ENCODE measurements around the gene MPG. TPM values are rescaled to one million over a fixed set of nuclear protein-coding genes. Genes with fewer than 3 reads are reported as not detected.

Gene MPG
- polyA plus RNA-seq, 1 experiment: 47.3 TPM

- no peak for DNase-seq (ENCODE audit: low read depth, low spot score)
- Histone ChIP-seq H3K4me3 (ENCODE audit: low read depth, low read length) (no peak overlapping the region), H3K27me3 (ENCODE audit: control insufficient read depth, insufficient read depth, low read length) (no peaks in the 10 kb centered on the region), H3K9me3 (ENCODE audit: control insufficient read depth, insufficient read depth, low read length) (no peaks in the 10 kb centered on the region; the same call in 1 of the 2 replicates), H3K27ac (ENCODE audit: low read depth, low read length) (no peak overlapping the region)
- ChIA-PET CTCF (interaction anchor here (0.6 to 6.2 kb wide), 27 partner anchors 10 to 404 kb away, joined by 3 to 242 read pairs (median 4); partner anchors contain the start of genes HBQ1, NPRL3 and RHBDF1), POLR2A (interaction anchor here (0.6 to 1.8 kb wide), 6 partner anchors 10 to 550 kb away, joined by 3 to 9 read pairs (median 4); partner anchors contain the start of gene RHBDF1)
- peak; percentile 99 for TF ChIP-seq CTCF (IDR thresholded peaks at IDR 0.05; ENCODE audit: low read depth, low read length)
These were observed 18.9 kb downstream of the MPG start for GRCh38 chr16:96935-97381.

- DNase-seq (ENCODE audit: low read depth, low spot score): no peak
- Histone ChIP-seq H3K9me3 (ENCODE audit: control insufficient read depth, insufficient read depth, low read length) (no peaks in the 10 kb centered on the region; the same call in 1 of the 2 replicates), H3K4me3 (ENCODE audit: low read depth, low read length) (no peak overlapping the region), H3K27ac (ENCODE audit: low read depth, low read length) (no peak overlapping the region), H3K27me3 (ENCODE audit: control insufficient read depth, insufficient read depth, low read length) (no peaks in the 10 kb centered on the region)
- TF ChIP-seq CTCF (IDR thresholded peaks at IDR 0.05; ENCODE audit: low read depth, low read length): no peak
- POLR2A ChIA-PET: interaction anchor here (0.6 to 1.8 kb wide), 5 partner anchors 13 to 303 kb away, joined by 3 to 9 read pairs (median 7); partner anchors contain the start of gene RHBDF1
- CTCF ChIA-PET: interaction anchor here (0.6 to 6.2 kb wide), 9 partner anchors 9 to 404 kb away, joined by 3 to 242 read pairs (median 8); partner anchors contain the start of gene RHBDF1
These were observed 19.8 kb downstream of the MPG start for GRCh38 chr16:97822-98221.

GRCh38 chr16:100989-101388 lies 23.0 kb downstream of the MPG start:
- H3K4me3 ChIP-seq (ENCODE audit: low read depth, low read length): no peak overlapping the region
- H3K9me3 ChIP-seq (ENCODE audit: control insufficient read depth, insufficient read depth, low read length): no peaks in the 10 kb centered on the region; the same call in 1 of the 2 replicates
- no peak for DNase-seq (ENCODE audit: low read depth, low spot score)
- POLR2A ChIA-PET: no interaction called here
- no peak overlapping the region for H3K27ac ChIP-seq (ENCODE audit: low read depth, low read length)
- no peak for TF ChIP-seq CTCF (IDR thresholded peaks at IDR 0.05; ENCODE audit: low read depth, low read length)
- CTCF ChIA-PET: no interaction called here
- no peaks in the 10 kb centered on the region for H3K27me3 ChIP-seq (ENCODE audit: control insufficient read depth, insufficient read depth, low read length)

- Histone ChIP-seq H3K9me3 (ENCODE audit: control insufficient read depth, insufficient read depth, low read length) (no peaks in the 10 kb centered on the region; the same call in 1 of the 2 replicates), H3K4me3 (ENCODE audit: low read depth, low read length) (no peak overlapping the region), H3K27me3 (ENCODE audit: control insufficient read depth, insufficient read depth, low read length) (no peaks in the 10 kb centered on the region), H3K27ac (ENCODE audit: low read depth, low read length) (no peak overlapping the region)
- DNase-seq (ENCODE audit: low read depth, low spot score): no peak
- no peak for TF ChIP-seq CTCF (IDR thresholded peaks at IDR 0.05; ENCODE audit: low read depth, low read length)
- CTCF ChIA-PET: interaction anchor here (2.0 kb wide), 1 partner anchor 36 kb away, joined by 8 read pairs; no protein-coding TSS in a partner anchor
- POLR2A ChIA-PET: no interaction called here
These were observed 23.6 kb downstream of the MPG start for GRCh38 chr16:101586-101985.

GRCh38 chr16:102060-102855 lies 24.2 kb downstream of the MPG start:
- no peaks in the 10 kb centered on the region; the same call in 1 of the 2 replicates for H3K9me3 ChIP-seq (ENCODE audit: control insufficient read depth, insufficient read depth, low read length)
- DNase-seq (ENCODE audit: low read depth, low spot score): no peak
- ChIA-PET CTCF (interaction anchor here (0.5 to 2.0 kb wide), 3 partner anchors 36 to 250 kb away, joined by 4 to 8 read pairs (median 4); partner anchors contain the start of gene AXIN1), POLR2A (no interaction called here)
- no peak for TF ChIP-seq CTCF (IDR thresholded peaks at IDR 0.05; ENCODE audit: low read depth, low read length)
- no peak overlapping the region for H3K27ac ChIP-seq (ENCODE audit: low read depth, low read length)
- no peak overlapping the region for H3K4me3 ChIP-seq (ENCODE audit: low read depth, low read length)
- no peaks in the 10 kb centered on the region for H3K27me3 ChIP-seq (ENCODE audit: control insufficient read depth, insufficient read depth, low read length)
